Hepatocyte (in vitro differentiated cells): ENCODE measurements around the gene CEP192.

Experiments
- EZH2 ChIP-seq: fragments of 200-600 bp; sonication (generic); IDR thresholded peaks from 2 replicates; pipeline ENCODE4 v1.6.1; 2016; ENCODE audit warnings: antibody characterized with exemption, mild to moderate bottlenecking, borderline replicate concordance
- EZH2phosphoT487 ChIP-seq: fragments of 200-600 bp; sonication (generic); IDR thresholded peaks from one replicate; pipeline ENCODE4 v1.6.1; 2018; ENCODE audit warnings: antibody characterized with exemption, mild to moderate bottlenecking, low read depth, moderate library complexity; ENCODE audit not compliant: unreplicated experiment, severe bottlenecking
- TF ChIP-seq, protein P1 (sequence below): fragments of 200-600 bp; sonication (generic); IDR thresholded peaks from 2 replicates; pipeline ENCODE4 v1.5.1; 2016; ENCODE audit warnings: antibody characterized with exemption, mild to moderate bottlenecking; ENCODE audit not compliant: poor library complexity

DNA sequence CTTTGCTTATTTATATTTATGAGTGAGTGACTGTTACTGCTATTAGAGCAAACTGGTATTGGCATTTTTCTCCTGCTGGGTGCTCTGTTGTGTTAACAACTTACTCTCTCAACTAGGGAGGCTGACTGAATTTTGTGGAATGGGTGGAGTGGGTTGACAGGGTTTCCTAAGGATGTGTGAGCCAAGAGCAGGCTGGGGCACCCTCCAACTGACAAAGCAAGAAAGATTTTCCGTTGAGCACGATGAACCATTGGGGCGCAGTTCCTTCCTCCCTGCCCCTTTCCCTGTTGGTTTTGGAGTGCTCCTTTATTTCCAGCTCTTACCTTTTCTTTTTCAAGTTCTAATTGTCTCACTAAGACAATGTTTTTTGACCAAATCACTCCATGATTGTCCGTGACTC lies 23.0 kb upstream of the CEP192 start:
- TF ChIP-seq, protein P1, sequence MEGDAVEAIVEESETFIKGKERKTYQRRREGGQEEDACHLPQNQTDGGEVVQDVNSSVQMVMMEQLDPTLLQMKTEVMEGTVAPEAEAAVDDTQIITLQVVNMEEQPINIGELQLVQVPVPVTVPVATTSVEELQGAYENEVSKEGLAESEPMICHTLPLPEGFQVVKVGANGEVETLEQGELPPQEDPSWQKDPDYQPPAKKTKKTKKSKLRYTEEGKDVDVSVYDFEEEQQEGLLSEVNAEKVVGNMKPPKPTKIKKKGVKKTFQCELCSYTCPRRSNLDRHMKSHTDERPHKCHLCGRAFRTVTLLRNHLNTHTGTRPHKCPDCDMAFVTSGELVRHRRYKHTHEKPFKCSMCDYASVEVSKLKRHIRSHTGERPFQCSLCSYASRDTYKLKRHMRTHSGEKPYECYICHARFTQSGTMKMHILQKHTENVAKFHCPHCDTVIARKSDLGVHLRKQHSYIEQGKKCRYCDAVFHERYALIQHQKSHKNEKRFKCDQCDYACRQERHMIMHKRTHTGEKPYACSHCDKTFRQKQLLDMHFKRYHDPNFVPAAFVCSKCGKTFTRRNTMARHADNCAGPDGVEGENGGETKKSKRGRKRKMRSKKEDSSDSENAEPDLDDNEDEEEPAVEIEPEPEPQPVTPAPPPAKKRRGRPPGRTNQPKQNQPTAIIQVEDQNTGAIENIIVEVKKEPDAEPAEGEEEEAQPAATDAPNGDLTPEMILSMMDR = no peak
- TF ChIP-seq EZH2 (no peak), EZH2phosphoT487 (no peak)
